Upper lobe of left lung (tissue), 4 donors: ENCODE data around the gene FBXO48.

Experiments used
- CTCF ChIP-seq, 6 experiments: fragments of 450-650 bp in 4 of 6; fragments of 200-600 bp in 2 of 6; sonication (generic) in 2 of 6; IDR thresholded peaks; one replicate each; pipeline ENCODE4 v1.5.1; 2016 to 2019; ENCODE audit warnings: antibody characterized with exemption in 6 of 6
- EP300 ChIP-seq, 4 donors: sonication (generic); formaldehyde crosslinking; IDR thresholded peaks; one replicate each; pipeline ENCODE4 v1.5.1; 2017; ENCODE audit warnings: antibody characterized with exemption in 4 of 4, control low read depth in 2 of 4
- POLR2A ChIP-seq, 4 donors: fragments of 450-650 bp; IDR thresholded peaks; one replicate each; pipeline ENCODE4 v1.5.1; 2016 to 2017; ENCODE audit warnings: antibody characterized with exemption in 4 of 4, mild to moderate bottlenecking in 2 of 4

GRCh38 chr2:68512966-68513365 is 45.9 kb upstream of the FBXO48 start:
- TF ChIP-seq CTCF (IDR thresholded peaks at IDR 0.05): no peak
- no peak for TF ChIP-seq POLR2A (IDR thresholded peaks at IDR 0.05)
- TF ChIP-seq EP300 (IDR thresholded peaks at IDR 0.05): no peak
